ENCODE data around the gene KIFAP3. TPM values are rescaled to one million over a fixed set of nuclear protein-coding genes. Genes with fewer than 3 reads are reported as not detected.

KIFAP3 gene
- total RNA-seq, 4 donors from 2014 or later = 9.2 to 24.6 (median 15.5) TPM

DNA sequence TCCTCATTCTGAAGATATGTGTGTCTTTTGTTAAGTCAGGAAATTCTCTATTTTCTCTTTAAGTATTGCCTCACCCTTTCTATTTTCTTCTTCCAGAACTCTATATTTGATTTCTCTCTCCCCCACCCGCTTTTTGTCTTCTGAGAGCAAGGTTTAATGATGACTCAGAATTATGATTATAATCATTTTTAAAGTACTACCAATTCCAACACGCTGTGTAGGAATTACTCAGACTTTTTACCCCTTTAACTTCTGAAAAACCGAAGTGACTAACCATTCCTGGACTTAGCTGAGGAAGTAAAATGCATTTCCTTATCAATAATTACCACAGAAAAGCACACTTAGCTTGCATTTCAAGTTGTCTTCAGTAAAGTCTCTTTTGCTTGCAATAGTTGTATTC lies 160.0 kb downstream of the KIFAP3 start:
- no peaks in the 10 kb centered on the region for H3K9me3 ChIP-seq
- peaks cover 0 to 13% (median 0%) of the 10 kb centered on the region in 3 donors for H3K36me3 ChIP-seq
- H3K4me3 ChIP-seq = no peak overlapping the region
- 13 to 25% methylated on average over 3 of the region's 3 CpGs for WGBS, 2 donors
- no peaks in the 10 kb centered on the region for H3K27me3 ChIP-seq
- H3K27ac ChIP-seq = no peak overlapping the region
- no peak for DNase-seq
- peaks cover 0 to 8% (median 3%) of the 10 kb centered on the region in 3 donors for H3K4me1 ChIP-seq
- intact Hi-C loops (cut with DNase I) = no loop called here
- no peak for TF ChIP-seq CTCF (IDR thresholded peaks at IDR 0.05)
- no peak for TF ChIP-seq POLR2A (IDR thresholded peaks at IDR 0.05)

GRCh38 chr1:169909499-169909898 lies 165.0 kb downstream of the KIFAP3 start:
- Histone ChIP-seq H3K4me3 (no peak overlapping the region), H3K4me1 (no peaks in the 10 kb centered on the region), H3K36me3 (no peaks in the 10 kb centered on the region), H3K27ac (no peak overlapping the region), H3K9me3 (no peaks in the 10 kb centered on the region), H3K27me3 (no peaks in the 10 kb centered on the region)
- no peak for DNase-seq
- TF ChIP-seq POLR2A (IDR thresholded peaks at IDR 0.05) (no peak), CTCF (IDR thresholded peaks at IDR 0.05) (no peak)
- whole genome bisulfite sequencing, 2 donors = 88 to 90% methylated on average over 6 to 16 of the region's 16 CpGs
- intact Hi-C loops (cut with DNase I) = no loop called here

GRCh38 chr1:169906938-169907337 lies 167.6 kb downstream of the KIFAP3 start:
- no peaks in the 10 kb centered on the region for H3K4me1 ChIP-seq
- H3K9me3 ChIP-seq = no peaks in the 10 kb centered on the region
- H3K27me3 ChIP-seq = peaks cover 0 to 12% (median 0%) of the 10 kb centered on the region in 4 donors
- no peaks in the 10 kb centered on the region for H3K36me3 ChIP-seq
- no peak overlapping the region for H3K27ac ChIP-seq
- DNase-seq = no peak
- intact Hi-C loops (cut with DNase I) = no loop called here
- TF ChIP-seq CTCF (IDR thresholded peaks at IDR 0.05) (no peak), POLR2A (IDR thresholded peaks at IDR 0.05) (no peak)
- no peak overlapping the region for H3K4me3 ChIP-seq

DNA sequence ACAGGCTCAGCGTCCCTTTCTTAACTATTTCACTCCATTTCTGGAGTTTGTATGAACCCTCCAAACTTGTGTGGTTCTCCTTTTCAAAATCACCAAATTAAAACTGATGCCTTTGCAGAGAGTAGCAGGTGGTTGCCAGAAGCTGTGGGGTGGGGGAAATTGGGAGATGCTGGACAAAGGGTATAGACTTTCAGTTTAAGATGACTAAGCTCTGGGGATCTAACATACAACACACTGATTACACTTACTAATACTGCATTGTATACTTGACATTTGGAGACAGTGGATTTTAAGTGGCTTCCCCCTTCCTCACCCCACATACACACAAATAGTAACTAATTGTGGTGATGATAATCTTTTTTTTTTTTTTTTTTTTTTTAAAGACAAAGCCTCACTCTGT lies 169.7 kb downstream of the KIFAP3 start:
- no peak for DNase-seq
- WGBS, 2 donors = 85 to 100% methylated on average over 1 of the region's 1 CpG
- no peak overlapping the region for H3K27ac ChIP-seq
- intact Hi-C loops (cut with DNase I) = no loop called here
- H3K4me1 ChIP-seq = no peaks in the 10 kb centered on the region
- no peak overlapping the region for H3K4me3 ChIP-seq
- H3K27me3 ChIP-seq = peaks cover 0 to 21% (median 0%) of the 10 kb centered on the region in 4 donors
- no peaks in the 10 kb centered on the region for H3K36me3 ChIP-seq
- TF ChIP-seq POLR2A (IDR thresholded peaks at IDR 0.05) = no peak
- no peak for TF ChIP-seq CTCF (IDR thresholded peaks at IDR 0.05)
- no peaks in the 10 kb centered on the region for H3K9me3 ChIP-seq

DNA sequence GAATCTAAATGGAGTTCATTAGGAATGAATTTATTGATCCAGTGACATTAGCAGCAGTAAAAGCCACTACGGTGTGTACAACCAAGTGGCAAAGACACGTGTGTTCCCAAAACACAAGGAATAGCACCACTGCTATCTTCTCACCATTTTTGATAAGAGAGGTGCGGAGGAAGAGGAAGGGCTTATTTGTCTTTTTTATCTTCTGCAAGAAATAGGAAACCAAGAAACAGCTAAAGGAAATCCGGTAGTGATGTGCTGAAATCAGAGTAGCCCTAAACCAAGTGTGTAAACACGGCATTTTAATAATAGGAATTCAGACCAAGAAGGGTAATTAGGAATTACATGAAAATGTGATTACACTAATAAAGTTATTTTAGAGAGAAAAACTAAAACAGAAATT lies 171.7 kb downstream of the KIFAP3 start:
- Histone ChIP-seq H3K36me3 (no peaks in the 10 kb centered on the region), H3K9me3 (no peaks in the 10 kb centered on the region), H3K4me3 (no peak overlapping the region), H3K27me3 (peaks cover 0 to 21% (median 0%) of the 10 kb centered on the region in 4 donors), H3K4me1 (no peaks in the 10 kb centered on the region), H3K27ac (no peak overlapping the region)
- intact Hi-C loops (cut with DNase I) = no loop called here
- TF ChIP-seq CTCF (IDR thresholded peaks at IDR 0.05) (no peak), POLR2A (IDR thresholded peaks at IDR 0.05) (no peak)
- WGBS, 2 donors = 44 to 58% methylated on average over 5 of the region's 5 CpGs
- DNase-seq = no peak

All from esophagus squamous epithelium (tissue), 5 donors.